ENCODE data around the gene UGT2B10.

UGT2B10 gene

GRCh38 chr4:68865760-68866159, 50.0 kb downstream of the UGT2B10 start:
- no peak overlapping the region for H3K4me3 ChIP-seq (ENCODE audit: low read depth, low read length)
- H3K36me3 ChIP-seq: no peaks in the 10 kb centered on the region
- DNase-seq: no peak
- no peaks in the 10 kb centered on the region for H3K9me3 ChIP-seq
- no peaks in the 10 kb centered on the region for H3K27me3 ChIP-seq
- no peak for TF ChIP-seq CTCF (IDR thresholded peaks at IDR 0.05; ENCODE audit: low read depth, low read length)
- no peaks in the 10 kb centered on the region for H3K4me1 ChIP-seq

- no peak overlapping the region for H3K4me3 ChIP-seq (ENCODE audit: low read depth, low read length)
- H3K36me3 ChIP-seq: no peaks in the 10 kb centered on the region
- no peak for TF ChIP-seq CTCF (IDR thresholded peaks at IDR 0.05; ENCODE audit: low read depth, low read length)
- H3K9me3 ChIP-seq: no peaks in the 10 kb centered on the region
- no peaks in the 10 kb centered on the region for H3K4me1 ChIP-seq
- no peak for DNase-seq
- H3K27me3 ChIP-seq: no peaks in the 10 kb centered on the region
Observed at GRCh38 chr4:68869274-68869773, 53.5 kb downstream of the UGT2B10 start.

GRCh38 chr4:68871809-68872642, 56.2 kb downstream of the UGT2B10 start:
- H3K27me3 ChIP-seq: no peaks in the 10 kb centered on the region
- no peak overlapping the region for H3K4me3 ChIP-seq (ENCODE audit: low read depth, low read length)
- DNase-seq: no peak
- H3K9me3 ChIP-seq: no peaks in the 10 kb centered on the region
- H3K36me3 ChIP-seq: no peaks in the 10 kb centered on the region
- H3K4me1 ChIP-seq: no peaks in the 10 kb centered on the region
- TF ChIP-seq CTCF (IDR thresholded peaks at IDR 0.05; ENCODE audit: low read depth, low read length): no peak

- no peak overlapping the region for H3K4me3 ChIP-seq (ENCODE audit: low read depth, low read length)
- H3K9me3 ChIP-seq: no peaks in the 10 kb centered on the region
- DNase-seq: no peak
- H3K4me1 ChIP-seq: no peaks in the 10 kb centered on the region
- H3K36me3 ChIP-seq: no peaks in the 10 kb centered on the region
- H3K27me3 ChIP-seq: no peaks in the 10 kb centered on the region
- TF ChIP-seq CTCF (IDR thresholded peaks at IDR 0.05; ENCODE audit: low read depth, low read length): no peak
Observed at GRCh38 chr4:68872643-68873502, 57.1 kb downstream of the UGT2B10 start.

- H3K9me3 ChIP-seq: no peaks in the 10 kb centered on the region
- no peak for TF ChIP-seq CTCF (IDR thresholded peaks at IDR 0.05; ENCODE audit: low read depth, low read length)
- no peaks in the 10 kb centered on the region for H3K4me1 ChIP-seq
- DNase-seq: no peak
- no peak overlapping the region for H3K4me3 ChIP-seq (ENCODE audit: low read depth, low read length)
- H3K27me3 ChIP-seq: no peaks in the 10 kb centered on the region
- H3K36me3 ChIP-seq: no peaks in the 10 kb centered on the region
Observed at GRCh38 chr4:68874507-68874906, 58.7 kb downstream of the UGT2B10 start.

Data from BE2C (cell line).